ENCODE measurements around the gene CLINT1. TPM values are rescaled to one million over a fixed set of nuclear protein-coding genes. Genes with fewer than 3 reads are reported as not detected.
A peak's percentile ranks its signal among the peaks of the same experiment; 100 is the strongest.

Gene CLINT1
- polyA plus RNA-seq, 2 of the 4 experiments (the other 2 are of a cell fraction) = 89.7 to 185 TPM

- H3K4me3 ChIP-seq = no peak overlapping the region
- TF ChIP-seq TFCP2L1 (CRISPR knock-in tag; IDR thresholded peaks at IDR 0.05) (no peak), HMGXB4 (CRISPR knock-in tag; IDR thresholded peaks at IDR 0.05; ENCODE audit: borderline replicate concordance) (no peak), RAD21 (conservative IDR thresholded peaks at IDR 0.05 in 1 of 2, IDR thresholded peaks at IDR 0.05 in 1 of 2) (no peak), ZSCAN20 (CRISPR knock-in tag; IDR thresholded peaks at IDR 0.05) (no peak), BHLHE40 (IDR thresholded peaks at IDR 0.05; ENCODE audit: low read depth, low read length) (no peak), TP53 (CRISPR knock-in tag; IDR thresholded peaks at IDR 0.05) (no peak), NFE2L2 (conservative IDR thresholded peaks at IDR 0.05; ENCODE audit: low read length) (no peak)
- H3K4me1 ChIP-seq = peaks cover 45% of the 10 kb centered on the region
- WGBS (ENCODE audit: missing lambda C conversion rate) = 98% methylated on average over 8 of the region's 8 CpGs
- ChIA-PET POLR2A (no interaction called here), CTCF (interaction anchor here (1.0 to 2.6 kb wide), 2 partner anchors 60 to 125 kb away, joined by 3 to 12 read pairs; no protein-coding TSS in a partner anchor)
- ATAC-seq = no peak
- no peaks in the 10 kb centered on the region for H3K9me3 ChIP-seq
- H3K27ac ChIP-seq = no peak overlapping the region
- no peak for FAIRE-seq
- no peak overlapping the region for H3K4me2 ChIP-seq
- DNase-seq (ENCODE audit: low read depth in 1 of 2, low spot score in 1 of 2) = no peak
Measured at GRCh38 chr5:157823655-157824054, 35.3 kb downstream of the CLINT1 start.

- ATAC-seq (peak in 1 of 2 experiments; percentile 50; a peak in 1 of 6 replicates), FAIRE-seq (no peak), DNase-seq (ENCODE audit: low read depth in 1 of 2, low spot score in 1 of 2) (no peak)
- TF ChIP-seq JUNB (IDR thresholded peaks at IDR 0.05) (no peak), ZNF302 (CRISPR knock-in tag; IDR thresholded peaks at IDR 0.05) (no peak), RAD21 (conservative IDR thresholded peaks at IDR 0.05 in 1 of 2, IDR thresholded peaks at IDR 0.05 in 1 of 2) (no peak), SMC3 (IDR thresholded peaks at IDR 0.05) (no peak), POLR2A (IDR thresholded peaks at IDR 0.05; ENCODE audit: low read length) (no peak), EHF (CRISPR knock-in tag; IDR thresholded peaks at IDR 0.05) (no peak), ZFP36 (IDR thresholded peaks at IDR 0.05; ENCODE audit: borderline replicate concordance, partially characterized antibody) (no peak), USF2 (IDR thresholded peaks at IDR 0.05) (no peak), PBX3 (IDR thresholded peaks at IDR 0.05) (no peak), E2F6 (IDR thresholded peaks at IDR 0.05; ENCODE audit: borderline replicate concordance, low read depth) (no peak), POLR2AphosphoS2 (conservative IDR thresholded peaks at IDR 0.05; ENCODE audit: low read length) (no peak)
- CTCF ChIA-PET = interaction anchor here (2.6 kb wide), 1 partner anchor 127 kb away, joined by 12 read pairs; no protein-coding TSS in a partner anchor
- Histone ChIP-seq H3K27ac (no peak overlapping the region), H3K4me1 (peaks cover 39% of the 10 kb centered on the region), H3K9me3 (no peaks in the 10 kb centered on the region), H3K4me2 (peak overlapping the region; percentile 26), H3K4me3 (no peak overlapping the region)
- POLR2A ChIA-PET = no interaction called here
- 85% methylated on average over 7 of the region's 7 CpGs for WGBS (ENCODE audit: missing lambda C conversion rate)
Measured at GRCh38 chr5:157821822-157822622, 36.9 kb downstream of the CLINT1 start.

- TF ChIP-seq HES2 (IDR thresholded peaks at IDR 0.05) (no peak), SREBF2 (IDR thresholded peaks at IDR 0.05) (no peak), RARB (CRISPR knock-in tag; IDR thresholded peaks at IDR 0.05) (no peak), ZC3H11A (IDR thresholded peaks at IDR 0.05) (no peak), HOXA7 (CRISPR knock-in tag; IDR thresholded peaks at IDR 0.05) (no peak), EHF (CRISPR knock-in tag; IDR thresholded peaks at IDR 0.05) (no peak), ZFP36 (IDR thresholded peaks at IDR 0.05; ENCODE audit: borderline replicate concordance, partially characterized antibody) (no peak), JUN (IDR thresholded peaks at IDR 0.05) (no peak)
- Histone ChIP-seq H3K27ac (no peak overlapping the region), H3K4me3 (no peak overlapping the region), H3K4me2 (peak overlapping the region; percentile 35; the same call in 2 of the 3 replicates), H3K4me1 (peaks cover 39% of the 10 kb centered on the region), H3K9me3 (no peaks in the 10 kb centered on the region)
- 86% methylated on average over 1 of the region's 1 CpG for WGBS (ENCODE audit: missing lambda C conversion rate)
- FAIRE-seq (no peak), DNase-seq (ENCODE audit: low read depth in 1 of 2, low spot score in 1 of 2) (no peak), ATAC-seq (no peak)
- CTCF ChIA-PET = no interaction called here
- POLR2A ChIA-PET = no interaction called here
Measured at GRCh38 chr5:157821405-157821804, 37.5 kb downstream of the CLINT1 start.
